Progenitor cell of endocrine pancreas (in vitro differentiated cells): ENCODE results near the gene ATF7IP. TPM values are rescaled to one million over a fixed set of nuclear protein-coding genes. Genes with fewer than 3 reads are reported as not detected.

Experiments used
- DNase-seq: peaks from one replicate; pipeline ENCODE4 v3.0.0; 2021; ENCODE audit warnings: low spot score; ENCODE audit not compliant: unreplicated experiment
- H3K27ac Mint-ChIP-seq: 2 replicates; pipeline ENCODE4 v1.8.0; 2021; ENCODE audit warnings: mild to moderate bottlenecking, moderate library complexity, mixed read lengths
- H3K27me3 Mint-ChIP-seq: 2 replicates; pipeline ENCODE4 v1.8.0; 2021; ENCODE audit warnings: mixed read lengths
- H3K36me3 Mint-ChIP-seq: 2 replicates; pipeline ENCODE4 v1.8.0; 2022; ENCODE audit warnings: mixed read lengths; ENCODE audit not compliant: insufficient read depth
- H3K4me1 Mint-ChIP-seq: 2 replicates; pipeline ENCODE4 v1.8.0; 2021; ENCODE audit warnings: low read depth, mixed read lengths
- H3K4me3 Mint-ChIP-seq: 2 replicates; pipeline ENCODE4 v1.8.0; 2021; ENCODE audit warnings: low read depth, mild to moderate bottlenecking, moderate library complexity, mixed read lengths
- H3K9me3 Mint-ChIP-seq: 2 replicates; pipeline ENCODE4 v1.8.0; 2021; ENCODE audit warnings: low read depth, mixed read lengths
- CTCF ChIP-seq: fragments of 200-600 bp; sonication (generic); IDR thresholded peaks from one replicate; pipeline ENCODE4 v1.5.0; 2021; ENCODE audit warnings: antibody characterized with exemption, mild to moderate bottlenecking; ENCODE audit not compliant: unreplicated experiment
- total RNA-seq: library from RNA; stranded (reverse); gene quantifications from 2 replicates; pipeline ENCODE4 v1.2.1, GENCODE V29; 2021

The ATF7IP gene
- total RNA-seq, 1 donor from 2014 or later: 185 TPM

- H3K4me1 Mint-ChIP-seq: no peaks in the 10 kb centered on the region
- no peak overlapping the region for H3K27ac Mint-ChIP-seq
- H3K4me3 Mint-ChIP-seq: no peak overlapping the region
- no peaks in the 10 kb centered on the region for H3K27me3 Mint-ChIP-seq
- peaks cover 41% of the 10 kb centered on the region for H3K9me3 Mint-ChIP-seq
- no peak for DNase-seq
- H3K36me3 Mint-ChIP-seq: peaks cover 75% of the 10 kb centered on the region
- no peak for TF ChIP-seq CTCF
These were observed 61.3 kb downstream of the ATF7IP start for GRCh38 chr12:14426792-14427191.

GRCh38 chr12:14427929-14428328, 62.4 kb downstream of the ATF7IP start:
- H3K4me3 Mint-ChIP-seq: no peak overlapping the region
- no peaks in the 10 kb centered on the region for H3K4me1 Mint-ChIP-seq
- TF ChIP-seq CTCF: no peak
- peaks cover 30% of the 10 kb centered on the region for H3K9me3 Mint-ChIP-seq
- H3K36me3 Mint-ChIP-seq: peaks cover 70% of the 10 kb centered on the region
- H3K27ac Mint-ChIP-seq: peak overlapping the region; percentile 73
- DNase-seq: no peak
- no peaks in the 10 kb centered on the region for H3K27me3 Mint-ChIP-seq

- H3K27me3 Mint-ChIP-seq: no peaks in the 10 kb centered on the region
- no peak overlapping the region for H3K27ac Mint-ChIP-seq
- DNase-seq: no peak
- H3K36me3 Mint-ChIP-seq: peaks cover 55% of the 10 kb centered on the region
- peaks cover 11% of the 10 kb centered on the region for H3K9me3 Mint-ChIP-seq
- H3K4me3 Mint-ChIP-seq: no peak overlapping the region
- TF ChIP-seq CTCF: no peak
- H3K4me1 Mint-ChIP-seq: no peaks in the 10 kb centered on the region
These were observed 65.0 kb downstream of the ATF7IP start for GRCh38 chr12:14430394-14430986.

- Mint-ChIP-seq H3K27ac (peak overlapping the region; percentile 22), H3K36me3 (peaks cover 59% of the 10 kb centered on the region)
- no peak for DNase-seq
These were observed 66.5 kb downstream of the ATF7IP start for GRCh38 chr12:14431975-14432374.

GRCh38 chr12:14435627-14436026, 70.1 kb downstream of the ATF7IP start:
- peaks cover 2% of the 10 kb centered on the region for H3K4me1 Mint-ChIP-seq
- peaks cover 3% of the 10 kb centered on the region for H3K9me3 Mint-ChIP-seq
- no peak for TF ChIP-seq CTCF
- H3K27ac Mint-ChIP-seq: no peak overlapping the region
- H3K36me3 Mint-ChIP-seq: peaks cover 45% of the 10 kb centered on the region
- no peak for DNase-seq
- H3K4me3 Mint-ChIP-seq: no peak overlapping the region
- no peaks in the 10 kb centered on the region for H3K27me3 Mint-ChIP-seq

More at GRCh38 chr12:14431975-14432374, 66.5 kb downstream of the ATF7IP start:
- Mint-ChIP-seq H3K4me1 (no peaks in the 10 kb centered on the region), H3K4me3 (no peak overlapping the region), H3K27me3 (no peaks in the 10 kb centered on the region), H3K9me3 (peaks cover 11% of the 10 kb centered on the region)
- no peak for TF ChIP-seq CTCF
